ENCODE measurements around the gene B3GNT5.

DNA sequence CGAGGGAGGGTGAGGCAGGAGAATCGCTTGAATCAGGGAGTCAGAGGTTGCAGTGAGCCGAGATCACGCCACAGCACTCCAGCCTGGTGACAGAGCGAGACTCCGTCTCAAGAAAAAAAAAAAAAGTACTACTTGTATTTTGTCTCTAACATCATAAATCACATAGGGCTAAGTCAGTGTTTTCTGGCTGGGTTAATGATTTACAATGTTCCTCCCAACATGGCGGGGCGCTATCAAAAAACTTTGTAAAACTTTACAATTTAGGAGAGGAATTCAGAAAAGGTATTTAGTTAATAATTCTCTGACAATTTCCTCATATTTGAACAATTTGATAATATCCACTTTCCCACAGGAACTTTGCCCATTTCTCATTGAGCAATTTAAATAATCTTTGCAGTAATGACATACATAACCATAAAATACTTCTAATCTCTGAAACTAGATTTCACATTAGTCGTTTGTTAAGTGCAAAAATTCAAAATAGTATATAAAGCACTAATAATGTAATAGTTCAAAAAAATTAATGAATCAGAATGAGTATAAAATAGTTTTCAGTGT, 26.6 kb upstream of the B3GNT5 start:
- TF ChIP-seq REST (IDR thresholded peaks at IDR 0.05; ENCODE audit: insufficient read depth in 1 of 2, low read depth in 2 of 2, low read length in 1 of 2) = no peak
- TF ChIP-seq, protein P1, sequence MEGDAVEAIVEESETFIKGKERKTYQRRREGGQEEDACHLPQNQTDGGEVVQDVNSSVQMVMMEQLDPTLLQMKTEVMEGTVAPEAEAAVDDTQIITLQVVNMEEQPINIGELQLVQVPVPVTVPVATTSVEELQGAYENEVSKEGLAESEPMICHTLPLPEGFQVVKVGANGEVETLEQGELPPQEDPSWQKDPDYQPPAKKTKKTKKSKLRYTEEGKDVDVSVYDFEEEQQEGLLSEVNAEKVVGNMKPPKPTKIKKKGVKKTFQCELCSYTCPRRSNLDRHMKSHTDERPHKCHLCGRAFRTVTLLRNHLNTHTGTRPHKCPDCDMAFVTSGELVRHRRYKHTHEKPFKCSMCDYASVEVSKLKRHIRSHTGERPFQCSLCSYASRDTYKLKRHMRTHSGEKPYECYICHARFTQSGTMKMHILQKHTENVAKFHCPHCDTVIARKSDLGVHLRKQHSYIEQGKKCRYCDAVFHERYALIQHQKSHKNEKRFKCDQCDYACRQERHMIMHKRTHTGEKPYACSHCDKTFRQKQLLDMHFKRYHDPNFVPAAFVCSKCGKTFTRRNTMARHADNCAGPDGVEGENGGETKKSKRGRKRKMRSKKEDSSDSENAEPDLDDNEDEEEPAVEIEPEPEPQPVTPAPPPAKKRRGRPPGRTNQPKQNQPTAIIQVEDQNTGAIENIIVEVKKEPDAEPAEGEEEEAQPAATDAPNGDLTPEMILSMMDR (IDR thresholded peaks at IDR 0.05) = no peak
- TF ChIP-seq POLR2AphosphoS5 (IDR thresholded peaks at IDR 0.05; ENCODE audit: low read depth, low read length) = no peak
- no peak for TF ChIP-seq TCF7L2 (IDR thresholded peaks at IDR 0.05; ENCODE audit: low read depth, low read length)
- TF ChIP-seq SIN3A (IDR thresholded peaks at IDR 0.05; ENCODE audit: borderline replicate concordance, insufficient read depth, low read depth, low read length) = no peak

All from Panc1 (cell line).